ENCODE measurements around the gene SIRT6. TPM values are rescaled to one million over a fixed set of nuclear protein-coding genes. Genes with fewer than 3 reads are reported as not detected.

SIRT6 gene
- total and polyA plus RNA-seq, 2 of the 4 experiments (the other 2 are of a cell fraction): 3.9 to 25.3 TPM

DNA sequence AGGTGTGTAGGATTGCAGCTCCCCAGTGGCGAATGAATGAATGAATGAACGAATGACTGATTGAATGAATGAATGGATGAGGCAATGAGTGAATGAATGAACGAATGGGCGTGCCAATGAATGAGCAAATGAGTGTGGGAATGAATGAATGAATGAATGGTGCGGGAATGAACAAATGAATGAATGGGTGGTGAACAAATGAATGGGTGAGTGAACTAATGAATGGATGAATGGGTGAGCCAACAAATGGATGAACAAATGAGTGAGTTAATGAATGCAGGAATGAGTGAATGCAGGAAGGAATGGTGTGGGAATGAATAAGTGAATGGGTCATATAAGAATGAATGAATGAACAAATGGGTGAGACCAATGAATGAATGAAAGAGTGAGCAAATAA, 14.9 kb upstream of the SIRT6 start:
- H3K18ac ChIP-seq (ENCODE audit: low read depth, low read length): no peak overlapping the region
- no peak overlapping the region for H3K4me3 ChIP-seq (ENCODE audit: insufficient read depth, low read depth, low read length)
- H3K14ac ChIP-seq (replicated peaks; ENCODE audit: low read depth, low read length): no peak overlapping the region
- peaks cover 62% of the 10 kb centered on the region for H3K27me3 ChIP-seq (ENCODE audit: control insufficient read depth, insufficient read depth, low read length)
- H4K20me1 ChIP-seq (ENCODE audit: insufficient read depth, low read length): no peaks in the 10 kb centered on the region; the same call in 1 of the 2 replicates
- H3K9me1 ChIP-seq (ENCODE audit: insufficient read depth, low read length): no peaks in the 10 kb centered on the region
- no peak overlapping the region for H2AK9ac ChIP-seq (replicated peaks; ENCODE audit: low read depth, low read length, poor library complexity)
- H3K79me1 ChIP-seq (ENCODE audit: low read depth in 1 of 2, low read length in 2 of 2): no peaks in the 10 kb centered on the region
- ChIA-PET CTCF (no interaction called here), POLR2A (ENCODE audit: unreplicated experiment) (no interaction called here)
- no peak overlapping the region for H4K8ac ChIP-seq (ENCODE audit: low read depth in 2 of 2, low read length in 2 of 2)
- DNase-seq (no peak), ATAC-seq (ENCODE audit: low read depth) (no peak)
- dilution Hi-C loops (cut with HindIII; ENCODE audit: low sequenced_read_pairs, unreplicated experiment): no loop called here
- no peak overlapping the region for H2BK5ac ChIP-seq (ENCODE audit: low read depth, low read length, poor library complexity, severe bottlenecking)
- H3K4me1 ChIP-seq (ENCODE audit: control insufficient read depth, insufficient read depth, low read length): no peaks in the 10 kb centered on the region
- intact Hi-C loops (cut with micrococcal nuclease): loop anchor here (1.0 kb wide), 1 partner anchor 18 kb away; no protein-coding TSS in a partner anchor
- H2BK20ac ChIP-seq (ENCODE audit: low read depth, low read length): no peak overlapping the region
- BruUV-seq (replicated peaks): no TSS peak
- no peak overlapping the region for H3K27ac ChIP-seq (ENCODE audit: insufficient read depth, low read length)
- H2BK15ac ChIP-seq (ENCODE audit: low read depth, low read length): no peak overlapping the region
- no peaks in the 10 kb centered on the region for H3K9me3 ChIP-seq (ENCODE audit: control insufficient read depth, insufficient read depth, low read length)
- no peak overlapping the region for H3K56ac ChIP-seq (ENCODE audit: extremely low read depth, insufficient read depth, low read length)
- TF ChIP-seq RAD21 (IDR thresholded peaks at IDR 0.05; ENCODE audit: low read length): no peak
- no peak for TF ChIP-seq FOS (IDR thresholded peaks at IDR 0.05; ENCODE audit: low read depth, low read length)
- TF ChIP-seq, protein P1, sequence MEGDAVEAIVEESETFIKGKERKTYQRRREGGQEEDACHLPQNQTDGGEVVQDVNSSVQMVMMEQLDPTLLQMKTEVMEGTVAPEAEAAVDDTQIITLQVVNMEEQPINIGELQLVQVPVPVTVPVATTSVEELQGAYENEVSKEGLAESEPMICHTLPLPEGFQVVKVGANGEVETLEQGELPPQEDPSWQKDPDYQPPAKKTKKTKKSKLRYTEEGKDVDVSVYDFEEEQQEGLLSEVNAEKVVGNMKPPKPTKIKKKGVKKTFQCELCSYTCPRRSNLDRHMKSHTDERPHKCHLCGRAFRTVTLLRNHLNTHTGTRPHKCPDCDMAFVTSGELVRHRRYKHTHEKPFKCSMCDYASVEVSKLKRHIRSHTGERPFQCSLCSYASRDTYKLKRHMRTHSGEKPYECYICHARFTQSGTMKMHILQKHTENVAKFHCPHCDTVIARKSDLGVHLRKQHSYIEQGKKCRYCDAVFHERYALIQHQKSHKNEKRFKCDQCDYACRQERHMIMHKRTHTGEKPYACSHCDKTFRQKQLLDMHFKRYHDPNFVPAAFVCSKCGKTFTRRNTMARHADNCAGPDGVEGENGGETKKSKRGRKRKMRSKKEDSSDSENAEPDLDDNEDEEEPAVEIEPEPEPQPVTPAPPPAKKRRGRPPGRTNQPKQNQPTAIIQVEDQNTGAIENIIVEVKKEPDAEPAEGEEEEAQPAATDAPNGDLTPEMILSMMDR (conservative IDR thresholded peaks at IDR 0.05; ENCODE audit: low read depth, low read length): no peak
- TF ChIP-seq MAZ (IDR thresholded peaks at IDR 0.05; ENCODE audit: borderline replicate concordance, low read depth, low read length): no peak
- TF ChIP-seq CHD1 (IDR thresholded peaks at IDR 0.05; ENCODE audit: low read depth, low read length): no peak
- TF ChIP-seq NFE2L2 (IDR thresholded peaks at IDR 0.05; ENCODE audit: low read depth, low read length): no peak
- TF ChIP-seq, protein P2, sequence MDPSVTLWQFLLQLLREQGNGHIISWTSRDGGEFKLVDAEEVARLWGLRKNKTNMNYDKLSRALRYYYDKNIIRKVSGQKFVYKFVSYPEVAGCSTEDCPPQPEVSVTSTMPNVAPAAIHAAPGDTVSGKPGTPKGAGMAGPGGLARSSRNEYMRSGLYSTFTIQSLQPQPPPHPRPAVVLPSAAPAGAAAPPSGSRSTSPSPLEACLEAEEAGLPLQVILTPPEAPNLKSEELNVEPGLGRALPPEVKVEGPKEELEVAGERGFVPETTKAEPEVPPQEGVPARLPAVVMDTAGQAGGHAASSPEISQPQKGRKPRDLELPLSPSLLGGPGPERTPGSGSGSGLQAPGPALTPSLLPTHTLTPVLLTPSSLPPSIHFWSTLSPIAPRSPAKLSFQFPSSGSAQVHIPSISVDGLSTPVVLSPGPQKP (IDR thresholded peaks at IDR 0.05; ENCODE audit: borderline replicate concordance, low read depth, low read length): no peak
- TF ChIP-seq RCOR1 (IDR thresholded peaks at IDR 0.05; ENCODE audit: insufficient replicate concordance, low read length): no peak
- TF ChIP-seq CEBPB (IDR thresholded peaks at IDR 0.05; ENCODE audit: low read depth, low read length): no peak
- no peak for TF ChIP-seq MAFK (IDR thresholded peaks at IDR 0.05; ENCODE audit: low read depth, low read length)
- TF ChIP-seq RFX5 (IDR thresholded peaks at IDR 0.05; ENCODE audit: low read depth, low read length): no peak
- TF ChIP-seq, protein P3, sequence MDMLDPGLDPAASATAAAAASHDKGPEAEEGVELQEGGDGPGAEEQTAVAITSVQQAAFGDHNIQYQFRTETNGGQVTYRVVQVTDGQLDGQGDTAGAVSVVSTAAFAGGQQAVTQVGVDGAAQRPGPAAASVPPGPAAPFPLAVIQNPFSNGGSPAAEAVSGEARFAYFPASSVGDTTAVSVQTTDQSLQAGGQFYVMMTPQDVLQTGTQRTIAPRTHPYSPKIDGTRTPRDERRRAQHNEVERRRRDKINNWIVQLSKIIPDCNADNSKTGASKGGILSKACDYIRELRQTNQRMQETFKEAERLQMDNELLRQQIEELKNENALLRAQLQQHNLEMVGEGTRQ (IDR thresholded peaks at IDR 0.05; ENCODE audit: low read depth, low read length): no peak
- no peak for TF ChIP-seq BHLHE40 (IDR thresholded peaks at IDR 0.05; ENCODE audit: low read depth, low read length)
- no peak for TF ChIP-seq POLR2A (IDR thresholded peaks at IDR 0.05; ENCODE audit: low read depth, low read length)
- TF ChIP-seq SMC3 (IDR thresholded peaks at IDR 0.05; ENCODE audit: low read depth, low read length): no peak
- no peak for TF ChIP-seq MXI1 (IDR thresholded peaks at IDR 0.05; ENCODE audit: borderline replicate concordance, low read depth, low read length)
- WGBS, 2 experiments (ENCODE audit: extremely low coverage in 2 of 2, insufficient read length in 1 of 2): 72% methylated on average over 5 of the region's 5 CpGs; no CpG with 5 or more reads in 1 of the 2 experiments
- H2AFZ ChIP-seq (replicated peaks; ENCODE audit: low read length, poor library complexity): no peak overlapping the region
- H3K23ac ChIP-seq (ENCODE audit: low read depth, low read length): no peak overlapping the region; the same call in 1 of the 2 replicates
- no peak overlapping the region for H3K4me2 ChIP-seq (ENCODE audit: low read depth, low read length)
- no peak overlapping the region for H3K9ac ChIP-seq (ENCODE audit: low read depth, low read length)
- H3K36me3 ChIP-seq (ENCODE audit: control insufficient read depth, insufficient read depth, low read length): no peaks in the 10 kb centered on the region
- H4K5ac ChIP-seq (ENCODE audit: low read depth, low read length): no peak overlapping the region
- no peak overlapping the region for H3K4ac ChIP-seq (ENCODE audit: low read depth, low read length)
- no peak overlapping the region for H2AK5ac ChIP-seq (ENCODE audit: low read depth, low read length)
- no peak overlapping the region for H4K91ac ChIP-seq (ENCODE audit: insufficient read depth, low read depth, low read length)
- in situ Hi-C loops (cut with MboI; ENCODE audit: low sequenced_read_pairs): no loop called here
- no peak overlapping the region for H2BK120ac ChIP-seq (ENCODE audit: low read depth, low read length)
